HepG2 (cell line): ENCODE measurements around the gene MZF1. TPM values are rescaled to one million over a fixed set of nuclear protein-coding genes. Genes with fewer than 3 reads are reported as not detected.

Experiments used
- AGO2 ChIP-seq: fragments of 200-400 bp; formaldehyde crosslinking; optimal IDR thresholded peaks from 2 replicates; pipeline ENCODE3; 2017; ENCODE audit warnings: mild to moderate bottlenecking, low read depth, low read length, moderate library complexity
- ATF7 ChIP-seq, 2 experiments: fragments of 450-650 bp in 1 of 2; sonication (generic) in 1 of 2; formaldehyde crosslinking in 1 of 2; IDR thresholded peaks; 2 replicates each; pipeline versions ENCODE4 v1.4.0 to v1.6.1; 2016 to 2020; ENCODE audit warnings: antibody characterized with exemption in 1 of 2, mild to moderate bottlenecking in 1 of 2, missing genetic modification reagents in 1 of 2
- CCDC6 ChIP-seq: sonication (generic); formaldehyde crosslinking; IDR thresholded peaks from 2 replicates; pipeline ENCODE4 v1.8.1; 2022; ENCODE audit warnings: mild to moderate bottlenecking, missing genetic modification reagents, moderate library complexity
- IRX3 ChIP-seq: sonication (generic); formaldehyde crosslinking; IDR thresholded peaks from 2 replicates; pipeline ENCODE4 v1.8.1; 2023; ENCODE audit warnings: mild to moderate bottlenecking, low read depth, missing genetic modification reagents, borderline replicate concordance
- KAT2B ChIP-seq: fragments of 150-350 bp; IDR thresholded peaks from 2 replicates; pipeline ENCODE4 v1.6.1; 2014; ENCODE audit warnings: low read depth, low read length, borderline replicate concordance
- KLF13 ChIP-seq: sonication (generic); formaldehyde crosslinking; IDR thresholded peaks from 2 replicates; pipeline ENCODE4 v1.4.0; 2020; ENCODE audit warnings: mild to moderate bottlenecking, missing genetic modification reagents
- KLF9 ChIP-seq: IDR thresholded peaks from 2 replicates; pipeline ENCODE4 v1.6.1; 2016; ENCODE audit warnings: low read depth
- NFAT5 ChIP-seq: sonication (generic); formaldehyde crosslinking; IDR thresholded peaks from 2 replicates; pipeline ENCODE4 v1.4.0; 2020; ENCODE audit warnings: missing genetic modification reagents
- NFE2 ChIP-seq: sonication (generic); formaldehyde crosslinking; IDR thresholded peaks from 2 replicates; pipeline ENCODE4 v1.4.0; 2020; ENCODE audit warnings: missing genetic modification reagents
- NFRKB ChIP-seq: fragments of 450-650 bp; IDR thresholded peaks from 2 replicates; pipeline ENCODE4 v1.6.1; 2017
- PLRG1 ChIP-seq: fragments of 450-650 bp; conservative IDR thresholded peaks from 2 replicates; pipeline ENCODE4 v1.6.1; 2016
- ZBTB34 ChIP-seq: sonication (generic); formaldehyde crosslinking; IDR thresholded peaks from 2 replicates; pipeline ENCODE4 v1.8.0; 2022; ENCODE audit warnings: mild to moderate bottlenecking, missing genetic modification reagents
- ZNF3 ChIP-seq: IDR thresholded peaks from 2 replicates; pipeline ENCODE4 v1.7.0; 2017; ENCODE audit warnings: inconsistent platforms
- ZNF335 ChIP-seq: sonication (generic); formaldehyde crosslinking; IDR thresholded peaks from 2 replicates; pipeline ENCODE4 v1.4.0; 2020; ENCODE audit warnings: missing genetic modification reagents
- ZNF367 ChIP-seq: sonication (generic); formaldehyde crosslinking; IDR thresholded peaks from 2 replicates; pipeline ENCODE4 v1.4.0; 2020; ENCODE audit warnings: missing genetic modification reagents, borderline replicate concordance
- ZNF446 ChIP-seq: sonication (generic); formaldehyde crosslinking; IDR thresholded peaks from 2 replicates; pipeline ENCODE4 v1.5.0; 2020; ENCODE audit warnings: mild to moderate bottlenecking, missing genetic modification reagents
- polyA plus RNA-seq, 8 experiments: library from polyadenylated mRNA; depleted of rRNA in 3 of 8; stranded (reverse) in 7 of 8; unstranded in 1 of 8; fragments of >200 nt; fragmentation: Illumina TruSeq in 4 of 8; extraction: Trizol in 4 of 8; gene quantifications; 2 replicates each; pipeline versions ENCODE4 v1.2.1 to v1.2.3, GENCODE V29; 2011 to 2016; ENCODE audit warnings: low read depth in 4 of 8, missing spikeins in 1 of 8, mixed read lengths in 1 of 8; ENCODE audit not compliant: insufficient read depth in 1 of 8
- total RNA-seq, 5 experiments: library from RNA; depleted of rRNA; stranded (reverse); fragments of >200 nt; fragmentation: Illumina TruSeq; extraction: Trizol; gene quantifications; 2 replicates each; pipeline ENCODE4 v1.2.3, GENCODE V29; 2016; ENCODE audit warnings: low read depth in 1 of 5

The MZF1 gene
- total and polyA plus RNA-seq, 2 of the 13 experiments (the other 11 are each of a cell fraction or from before 2014, with no cell fraction given) = 3.1 to 8.1 TPM

- TF ChIP-seq ATF7 (IDR thresholded peaks at IDR 0.05) = no peak
- no peak for TF ChIP-seq ATF7 (CRISPR knock-in tag; IDR thresholded peaks at IDR 0.05)
- TF ChIP-seq ZBTB34 (CRISPR knock-in tag) = no peak
- no peak for TF ChIP-seq ZNF446 (CRISPR knock-in tag)
- TF ChIP-seq KLF13 (CRISPR knock-in tag) = no peak
- no peak for TF ChIP-seq KAT2B
- peak; percentile 89 for TF ChIP-seq AGO2
- peak; percentile 71; the same call in 1 of the 2 replicates for TF ChIP-seq ZNF367
- no peak for TF ChIP-seq CCDC6 (CRISPR knock-in tag)
- TF ChIP-seq NFE2 (CRISPR knock-in tag) = no peak
- TF ChIP-seq KLF9 (CRISPR knock-in tag) = 0 out of 2 replicates have a peak, but pooled peaks have one; percentile 53
- no peak for TF ChIP-seq ZNF3 (CRISPR knock-in tag)
- TF ChIP-seq NFAT5 (CRISPR knock-in tag) = peak; percentile 42; the same call in 1 of the 2 replicates
- TF ChIP-seq ZNF335 (CRISPR knock-in tag) = peak; percentile 47
- TF ChIP-seq PLRG1 = no peak
- no peak; the same call in 1 of the 2 replicates for TF ChIP-seq IRX3 (CRISPR knock-in tag)
- TF ChIP-seq NFRKB = no peak
Observed at GRCh38 chr19:58575183-58576041, 2.3 kb upstream of the MZF1 start (continued).
